Loucy (cell line): ENCODE results near the gene PRRC2B.
"Not testable (repeated sequence)": the region's sequence is repeated elsewhere in the genome, so short reads cannot be mapped to it uniquely, and the experiment has no call there.

Experiments
- H2AFZ ChIP-seq: fragments of 200-600 bp; sonication (generic); 2 replicates; pipeline ENCODE4 v1.6.0; 2016; ENCODE audit warnings: antibody characterized with exemption, mild to moderate bottlenecking, low read length, moderate library complexity
- H3F3A ChIP-seq: fragments of 200-600 bp; 2 replicates; pipeline ENCODE4 v1.6.0; 2016; ENCODE audit warnings: antibody characterized with exemption, low read depth, mild to moderate bottlenecking
- H3K27me3 ChIP-seq: fragments of 200-600 bp; sonication (generic); 2 replicates; pipeline ENCODE4 v1.6.1; 2014; ENCODE audit warnings: low read length, mild to moderate bottlenecking; ENCODE audit not compliant: insufficient read depth, poor library complexity, severe bottlenecking
- H3K36me3 ChIP-seq: fragments of 200-600 bp; sonication (generic); 2 replicates; pipeline ENCODE4 v1.6.1; 2016; ENCODE audit warnings: low read length; ENCODE audit not compliant: insufficient read depth
- H3K4me1 ChIP-seq: fragments of 200-600 bp; sonication (generic); 2 replicates; pipeline ENCODE4 v1.5.1; 2014; ENCODE audit warnings: low read length, mild to moderate bottlenecking; ENCODE audit not compliant: insufficient read depth, poor library complexity, severe bottlenecking
- H3K4me2 ChIP-seq: fragments of 200-600 bp; sonication (generic); 2 replicates; pipeline ENCODE4 v1.6.0; 2014; ENCODE audit warnings: antibody characterized with exemption, low read length, low read depth, mild to moderate bottlenecking; ENCODE audit not compliant: poor library complexity, severe bottlenecking
- H3K4me3 ChIP-seq: fragments of 200-600 bp; sonication (generic); 2 replicates; pipeline ENCODE4 v1.5.1; 2014; ENCODE audit warnings: low read length, mild to moderate bottlenecking, mixed read lengths; ENCODE audit not compliant: poor library complexity, severe bottlenecking
- H3K79me2 ChIP-seq: fragments of 200-600 bp; sonication (generic); 2 replicates; pipeline ENCODE4 v1.6.1; 2014; ENCODE audit warnings: low read length; ENCODE audit not compliant: insufficient read depth
- H3K9ac ChIP-seq: fragments of 200-600 bp; sonication (generic); 2 replicates; pipeline ENCODE4 v1.6.0; 2014; ENCODE audit warnings: mild to moderate bottlenecking, low read depth, low read length, moderate library complexity; ENCODE audit not compliant: poor library complexity, severe bottlenecking
- H3K9me2 ChIP-seq: fragments of 200-600 bp; sonication (generic); replicated peaks from 2 replicates; pipeline ENCODE4 v1.6.1; 2016; ENCODE audit warnings: low read depth, low read length, mixed read lengths
- H3K9me3 ChIP-seq: fragments of 200-600 bp; sonication (generic); 2 replicates; pipeline ENCODE4 v1.6.1; 2014; ENCODE audit warnings: mild to moderate bottlenecking, antibody characterized with exemption, low read length, low read depth; ENCODE audit not compliant: insufficient read depth
- H4K20me1 ChIP-seq: fragments of 200-600 bp; sonication (generic); 2 replicates; pipeline ENCODE4 v1.6.0; 2014; ENCODE audit warnings: antibody characterized with exemption, low read length, mild to moderate bottlenecking; ENCODE audit not compliant: insufficient read depth, poor library complexity, severe bottlenecking
- CTCF ChIP-seq: fragments of 200-600 bp; sonication (generic); conservative IDR thresholded peaks from 2 replicates; pipeline ENCODE4 v1.5.1; 2014; ENCODE audit warnings: mild to moderate bottlenecking, antibody characterized with exemption, low read length
- EZH2phosphoT487 ChIP-seq: fragments of 200-600 bp; IDR thresholded peaks from 2 replicates; pipeline ENCODE4 v1.6.1; 2018; ENCODE audit warnings: antibody characterized with exemption, mild to moderate bottlenecking, moderate library complexity, borderline replicate concordance

The PRRC2B gene

GRCh38 chr9:131374638-131375037 is 19.2 kb upstream of the PRRC2B start:
- H3K9me2 ChIP-seq, H3K27me3 ChIP-seq, H3K4me1 ChIP-seq, H3K4me2 ChIP-seq, H3K36me3 ChIP-seq, H2AFZ ChIP-seq, H3F3A ChIP-seq, H4K20me1 ChIP-seq, H3K9me3 ChIP-seq, H3K9ac ChIP-seq, H3K79me2 ChIP-seq, H3K4me3 ChIP-seq: not testable (repeated sequence)

- no peaks in the 10 kb centered on the region for H3K4me1 ChIP-seq
- no peaks in the 10 kb centered on the region for H3K36me3 ChIP-seq
- no peaks in the 10 kb centered on the region for H3K79me2 ChIP-seq
- no peaks in the 10 kb centered on the region for H3K27me3 ChIP-seq
- no peaks in the 10 kb centered on the region for H3K9me2 ChIP-seq
- no peak overlapping the region for H3K9ac ChIP-seq
- H3K9me3 ChIP-seq = no peaks in the 10 kb centered on the region
- no peak for TF ChIP-seq EZH2phosphoT487
- no peak for TF ChIP-seq CTCF
- no peaks in the 10 kb centered on the region for H3F3A ChIP-seq
- H3K4me2 ChIP-seq = no peak overlapping the region
- no peak overlapping the region for H3K4me3 ChIP-seq
- H4K20me1 ChIP-seq = no peaks in the 10 kb centered on the region
- no peak overlapping the region for H2AFZ ChIP-seq
Observed at GRCh38 chr9:131379056-131379455, 14.8 kb upstream of the PRRC2B start.

GRCh38 chr9:131382850-131383729 is 10.8 kb upstream of the PRRC2B start:
- H3K36me3 ChIP-seq = no peaks in the 10 kb centered on the region
- H3K4me1 ChIP-seq = no peaks in the 10 kb centered on the region
- no peaks in the 10 kb centered on the region for H3K27me3 ChIP-seq
- H2AFZ ChIP-seq = no peak overlapping the region
- H4K20me1 ChIP-seq = no peaks in the 10 kb centered on the region
- H3K79me2 ChIP-seq = no peaks in the 10 kb centered on the region
- no peak overlapping the region for H3K9ac ChIP-seq
- no peaks in the 10 kb centered on the region for H3F3A ChIP-seq
- no peak overlapping the region for H3K4me2 ChIP-seq
- no peak overlapping the region for H3K4me3 ChIP-seq
- no peaks in the 10 kb centered on the region for H3K9me3 ChIP-seq
- TF ChIP-seq CTCF (no peak), EZH2phosphoT487 (no peak)
- H3K9me2 ChIP-seq = no peaks in the 10 kb centered on the region

DNA sequence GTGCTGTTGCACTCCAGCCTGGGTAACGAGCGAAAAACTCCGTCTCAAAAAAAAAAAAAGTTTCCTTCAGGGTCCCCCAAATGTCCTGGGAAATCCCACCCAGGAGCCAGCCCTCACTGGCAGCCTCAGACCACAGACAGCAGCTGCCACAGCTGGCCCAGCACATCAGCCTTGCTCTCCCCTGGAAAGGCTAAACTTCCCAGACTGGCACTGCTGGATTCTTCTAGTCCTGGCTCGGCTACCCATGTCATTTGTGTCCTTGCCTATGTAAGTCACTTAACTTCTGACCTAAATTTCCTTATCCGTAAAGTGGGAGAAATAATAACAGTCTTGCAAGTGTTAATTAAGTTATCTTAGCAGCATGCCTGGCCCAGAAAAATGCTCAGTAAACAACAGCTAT is 8.6 kb upstream of the PRRC2B start:
- H3K4me2 ChIP-seq = no peak overlapping the region
- H3K4me1 ChIP-seq = no peaks in the 10 kb centered on the region
- no peak overlapping the region for H3K4me3 ChIP-seq
- H3K79me2 ChIP-seq = no peaks in the 10 kb centered on the region
- H3K36me3 ChIP-seq = no peaks in the 10 kb centered on the region
- no peaks in the 10 kb centered on the region for H3K27me3 ChIP-seq
- no peak overlapping the region for H2AFZ ChIP-seq
- no peaks in the 10 kb centered on the region for H3K9me2 ChIP-seq
- no peak for TF ChIP-seq EZH2phosphoT487
- TF ChIP-seq CTCF = no peak
- no peak overlapping the region for H3K9ac ChIP-seq
- no peaks in the 10 kb centered on the region for H4K20me1 ChIP-seq
- no peaks in the 10 kb centered on the region for H3K9me3 ChIP-seq
- no peaks in the 10 kb centered on the region for H3F3A ChIP-seq
